ENCODE measurements around the gene FCSK.

FCSK gene

DNA sequence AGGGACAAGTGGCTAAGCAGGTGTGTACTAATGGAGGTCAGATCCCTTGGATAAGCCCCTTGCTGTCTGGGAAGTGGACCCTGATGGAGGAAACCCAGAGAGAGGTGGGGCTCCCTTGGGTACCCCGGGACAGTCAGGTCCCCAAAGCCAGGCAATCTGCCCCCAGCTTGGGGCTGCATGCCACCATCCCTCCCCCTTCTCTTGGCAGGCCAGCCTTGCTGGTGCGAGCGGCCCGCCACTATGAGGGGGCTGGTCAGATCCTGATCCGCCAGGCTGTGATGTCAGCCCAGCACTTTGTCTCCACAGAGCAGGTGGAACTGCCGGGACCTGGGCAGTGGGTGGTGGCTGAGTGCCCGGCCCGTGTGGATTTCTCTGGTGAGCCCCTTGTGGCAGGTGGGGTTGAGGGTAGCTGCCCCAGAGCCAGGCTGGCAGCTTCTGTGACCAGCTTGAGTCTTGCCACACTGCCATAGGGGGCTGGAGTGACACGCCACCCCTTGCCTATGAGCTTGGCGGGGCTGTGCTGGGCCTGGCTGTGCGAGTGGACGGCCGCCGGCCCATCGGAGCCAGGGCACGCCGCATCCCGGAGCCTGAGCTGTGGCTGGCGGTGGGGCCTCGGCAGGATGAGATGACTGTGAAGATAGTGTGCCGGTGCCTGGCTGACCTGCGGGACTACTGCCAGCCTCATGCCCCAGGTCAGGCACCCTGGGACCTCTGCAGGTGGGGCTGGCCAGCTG, 20.1 kb downstream of the FCSK start:
- H3K4me3 ChIP-seq (ENCODE audit: low read depth, low read length), result no peak overlapping the region
- TF ChIP-seq, protein P1, sequence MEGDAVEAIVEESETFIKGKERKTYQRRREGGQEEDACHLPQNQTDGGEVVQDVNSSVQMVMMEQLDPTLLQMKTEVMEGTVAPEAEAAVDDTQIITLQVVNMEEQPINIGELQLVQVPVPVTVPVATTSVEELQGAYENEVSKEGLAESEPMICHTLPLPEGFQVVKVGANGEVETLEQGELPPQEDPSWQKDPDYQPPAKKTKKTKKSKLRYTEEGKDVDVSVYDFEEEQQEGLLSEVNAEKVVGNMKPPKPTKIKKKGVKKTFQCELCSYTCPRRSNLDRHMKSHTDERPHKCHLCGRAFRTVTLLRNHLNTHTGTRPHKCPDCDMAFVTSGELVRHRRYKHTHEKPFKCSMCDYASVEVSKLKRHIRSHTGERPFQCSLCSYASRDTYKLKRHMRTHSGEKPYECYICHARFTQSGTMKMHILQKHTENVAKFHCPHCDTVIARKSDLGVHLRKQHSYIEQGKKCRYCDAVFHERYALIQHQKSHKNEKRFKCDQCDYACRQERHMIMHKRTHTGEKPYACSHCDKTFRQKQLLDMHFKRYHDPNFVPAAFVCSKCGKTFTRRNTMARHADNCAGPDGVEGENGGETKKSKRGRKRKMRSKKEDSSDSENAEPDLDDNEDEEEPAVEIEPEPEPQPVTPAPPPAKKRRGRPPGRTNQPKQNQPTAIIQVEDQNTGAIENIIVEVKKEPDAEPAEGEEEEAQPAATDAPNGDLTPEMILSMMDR (IDR thresholded peaks at IDR 0.05; ENCODE audit: low read depth, low read length), result no peak
- no peak for DNase-seq (ENCODE audit: low read depth, low spot score)
- in situ Hi-C loops (cut with HindIII; ENCODE audit: low sequenced_read_pairs), result no loop called here

DNA sequence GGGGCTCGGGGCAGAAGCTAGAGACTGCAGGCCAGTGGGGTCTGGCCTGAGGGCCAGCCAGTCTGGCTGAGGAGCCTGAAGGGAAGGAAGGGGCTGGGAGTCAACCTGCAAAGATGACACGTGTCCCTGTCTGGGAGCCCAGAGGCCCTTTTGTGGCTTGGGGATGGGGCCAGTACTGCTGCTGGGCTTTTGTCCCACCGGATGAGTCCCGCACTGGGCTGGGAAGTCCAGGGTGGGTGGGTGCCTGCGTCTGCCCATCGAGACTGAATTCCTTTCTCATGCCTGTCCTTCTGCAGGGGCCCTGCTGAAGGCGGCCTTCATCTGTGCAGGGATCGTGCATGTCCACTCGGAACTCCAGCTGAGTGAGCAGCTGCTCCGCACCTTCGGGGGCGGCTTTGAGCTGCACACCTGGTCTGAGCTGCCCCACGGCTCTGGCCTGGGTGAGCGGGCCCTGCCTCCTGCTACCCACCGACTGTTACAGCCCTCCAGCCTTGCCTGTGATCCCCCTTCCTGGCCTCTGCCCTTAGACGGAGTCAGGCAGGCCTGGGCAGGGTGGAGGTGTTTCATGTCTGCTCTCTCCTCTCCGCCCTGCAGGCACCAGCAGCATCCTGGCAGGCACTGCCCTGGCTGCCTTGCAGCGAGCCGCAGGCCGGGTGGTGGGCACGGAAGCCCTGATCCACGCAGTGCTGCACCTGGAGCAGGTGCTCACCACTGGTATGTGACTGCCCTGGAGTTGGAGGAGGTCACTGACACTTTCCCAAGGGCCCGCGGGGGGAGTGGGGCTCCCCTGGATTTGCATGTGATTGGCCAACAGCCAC, 20.9 kb downstream of the FCSK start:
- no peak overlapping the region for H3K4me3 ChIP-seq (ENCODE audit: low read depth, low read length)
- in situ Hi-C loops (cut with HindIII; ENCODE audit: low sequenced_read_pairs), result no loop called here
- no peak for DNase-seq (ENCODE audit: low read depth, low spot score)
- TF ChIP-seq, protein P1 (IDR thresholded peaks at IDR 0.05; ENCODE audit: low read depth, low read length), result no peak

DNA sequence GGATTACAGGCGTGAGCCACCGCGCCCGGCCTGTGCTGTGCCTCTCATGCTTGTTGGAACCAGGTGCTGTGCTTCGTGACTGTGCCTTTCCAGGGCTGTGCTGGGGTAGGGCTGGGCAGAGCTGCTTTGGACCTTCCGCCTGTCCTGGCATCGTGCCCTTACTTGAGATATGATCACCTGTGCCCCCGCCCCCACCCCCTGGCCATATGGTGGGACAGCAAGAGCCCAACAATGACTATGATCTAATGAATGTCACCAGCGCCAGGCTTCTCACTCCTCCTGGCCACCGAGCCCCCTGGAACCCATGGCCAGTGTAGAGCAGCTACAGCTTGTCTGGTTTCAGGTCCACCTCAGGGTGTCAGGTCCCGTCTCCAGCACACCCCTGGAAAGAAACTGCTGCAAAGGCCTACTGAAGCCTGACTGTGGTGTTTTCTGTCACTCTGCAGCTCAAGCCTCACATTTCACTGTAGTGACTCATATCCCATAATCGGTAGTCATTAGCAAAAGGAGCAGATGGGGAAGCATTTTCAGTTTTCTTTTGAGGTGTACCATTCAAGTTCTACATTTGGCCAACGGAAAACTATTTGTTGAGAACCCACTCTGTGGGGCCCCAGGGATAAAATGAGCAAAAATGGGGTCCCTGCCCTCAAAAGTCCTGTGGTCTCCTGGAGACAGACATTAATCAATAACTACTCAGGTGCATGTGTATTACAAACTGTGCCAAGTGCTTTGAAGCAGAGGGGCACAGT, 22.1 kb downstream of the FCSK start:
- peak; percentile 68 for DNase-seq (ENCODE audit: low read depth, low spot score)
- in situ Hi-C loops (cut with HindIII; ENCODE audit: low sequenced_read_pairs), result no loop called here
- no peak overlapping the region for H3K4me3 ChIP-seq (ENCODE audit: low read depth, low read length)
- TF ChIP-seq, protein P1 (IDR thresholded peaks at IDR 0.05; ENCODE audit: low read depth, low read length), result no peak

DNA sequence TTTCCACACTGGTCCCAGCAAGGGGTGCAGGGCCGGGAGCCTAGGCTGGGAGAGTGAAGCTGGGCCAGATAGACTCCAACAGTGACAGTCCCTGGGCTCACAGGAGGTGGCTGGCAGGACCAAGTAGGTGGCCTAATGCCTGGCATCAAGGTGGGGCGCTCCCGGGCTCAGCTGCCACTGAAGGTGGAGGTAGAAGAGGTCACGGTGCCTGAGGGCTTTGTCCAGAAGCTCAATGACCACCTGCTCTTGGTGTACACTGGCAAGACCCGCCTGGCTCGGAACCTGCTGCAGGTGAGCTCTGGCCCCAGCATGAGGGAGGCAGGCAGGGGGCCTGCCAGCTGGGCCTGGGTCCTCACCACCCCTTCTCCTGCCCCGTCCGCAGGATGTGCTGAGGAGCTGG, 23.8 kb downstream of the FCSK start:
- DNase-seq (ENCODE audit: low read depth, low spot score), result no peak
- in situ Hi-C loops (cut with HindIII; ENCODE audit: low sequenced_read_pairs), result no loop called here
- TF ChIP-seq, protein P1 (IDR thresholded peaks at IDR 0.05; ENCODE audit: low read depth, low read length), result no peak
- no peak overlapping the region for H3K4me3 ChIP-seq (ENCODE audit: low read depth, low read length)

DNA sequence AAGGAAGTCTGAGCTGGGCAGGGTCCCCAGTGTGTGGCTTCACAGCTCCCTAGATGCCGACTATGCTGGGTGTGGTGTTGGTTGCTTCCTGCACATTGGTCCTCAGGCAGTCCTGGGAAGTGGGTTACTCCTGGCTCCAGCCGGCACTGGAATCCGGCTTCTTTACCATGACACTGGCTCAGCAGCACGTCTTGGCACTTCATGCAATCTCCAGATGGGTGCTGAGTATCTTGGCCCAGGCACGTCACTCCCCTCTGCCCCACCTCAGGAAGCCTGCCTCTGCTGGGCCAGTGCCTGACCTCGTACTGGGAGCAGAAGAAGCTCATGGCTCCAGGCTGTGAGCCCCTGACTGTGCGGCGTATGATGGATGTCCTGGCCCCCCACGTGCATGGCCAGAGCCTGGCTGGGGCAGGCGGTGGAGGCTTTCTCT, 24.5 kb downstream of the FCSK start:
- TF ChIP-seq, protein P1 (IDR thresholded peaks at IDR 0.05; ENCODE audit: low read depth, low read length), result no peak
- H3K4me3 ChIP-seq (ENCODE audit: low read depth, low read length), result no peak overlapping the region
- in situ Hi-C loops (cut with HindIII; ENCODE audit: low sequenced_read_pairs), result no loop called here
- peak; percentile 42 for DNase-seq (ENCODE audit: low read depth, low spot score)
